Endothelial cell of umbilical vein (primary cell): ENCODE data around the gene CRHR2. TPM values are rescaled to one million over a fixed set of nuclear protein-coding genes. Genes with fewer than 3 reads are reported as not detected.

Source experiments
- BruUV-seq: library from RNA; stranded (reverse); fragments of 400-500 nt; replicated peaks from 2 replicates; lab custom pipeline; 2021; lab: Mats Ljungman, UMichigan
- CTCF ChIA-PET: fragments of 300-600, 350-600 bp; sonication (Branson Sonifier 250); formaldehyde crosslinking; loops from one replicate; lab custom pipeline; 2021; ENCODE audit warnings: antibody characterized with exemption, inconsistent platforms; lab: Charles Lee
- POLR2A ChIA-PET: fragments of 300-600, 350-600 bp; sonication (Branson Sonifier 250); formaldehyde crosslinking; loops from one replicate; lab custom pipeline; 2021; ENCODE audit warnings: antibody characterized with exemption, inconsistent platforms; lab: Charles Lee
- DNase-seq: peaks from one replicate; pipeline ENCODE4 v3.0.0-alpha.2; 2011; ENCODE audit warnings: low read depth, low spot score
- FAIRE-seq: peaks from 2 replicates; lab custom pipeline; 2011; peaks lifted over from hg19 to GRCh38; lab: Jason Lieb, UNC
- H2AFZ ChIP-seq: 2 replicates; pipeline ENCODE4 v1.6.0; 2012; ENCODE audit warnings: low read depth, low read length, control low read depth, inconsistent platforms
- H3K27ac ChIP-seq: 2 replicates; pipeline ENCODE4 v1.5.1; 2011; ENCODE audit warnings: low read depth, mild to moderate bottlenecking, control low read depth, low read length, moderate library complexity; ENCODE audit not compliant: insufficient read depth
- H3K27me3 ChIP-seq, 2 experiments: 2 replicates each; pipeline versions ENCODE4 v1.6.0 to v1.6.1; 2011; ENCODE audit warnings: low read length in 2 of 2, mixed read lengths in 1 of 2; ENCODE audit not compliant: control insufficient read depth in 2 of 2, insufficient read depth in 2 of 2
- H3K36me3 ChIP-seq, 2 experiments: 2 replicates in 1 of 2; 3 replicates in 1 of 2; pipeline ENCODE4 v1.5.1; 2011; ENCODE audit warnings: low read length in 2 of 2, mild to moderate bottlenecking in 1 of 2, moderate library complexity in 1 of 2; ENCODE audit not compliant: control insufficient read depth in 2 of 2, insufficient read depth in 2 of 2; ENCODE audit errors: extremely low read depth in 1 of 2
- H3K4me1 ChIP-seq: 3 replicates; pipeline ENCODE4 v1.5.1; 2011; ENCODE audit warnings: mild to moderate bottlenecking, low read length; ENCODE audit not compliant: control insufficient read depth, insufficient read depth; ENCODE audit errors: extremely low read depth
- H3K4me2 ChIP-seq: 2 replicates; pipeline ENCODE4 v1.6.1; 2011; ENCODE audit warnings: low read length, control low read depth, mixed read lengths; ENCODE audit not compliant: insufficient read depth
- H3K4me3 ChIP-seq, 3 experiments: fragments of 200-600 bp in 1 of 3; sonication (generic), shearing (Covaris generic) in 1 of 3; replicated peaks in 1 of 3; 2 replicates each; pipeline ENCODE4 v1.5.1; 2011 to 2016; ENCODE audit warnings: control low read depth in 3 of 3, low read length in 3 of 3, mild to moderate bottlenecking in 2 of 3, inconsistent platforms in 1 of 3, low read depth in 1 of 3, moderate library complexity in 1 of 3; ENCODE audit not compliant: insufficient read depth in 1 of 3
- H3K79me2 ChIP-seq: 2 replicates; pipeline ENCODE4 v1.6.0; 2012; ENCODE audit warnings: low read length, inconsistent platforms; ENCODE audit not compliant: control insufficient read depth, insufficient read depth
- H3K9ac ChIP-seq: replicated peaks from 2 replicates; pipeline ENCODE3; 2011; ENCODE audit warnings: low read length, control low read depth; ENCODE audit not compliant: insufficient read depth; ENCODE audit errors: extremely low read depth
- H3K9me1 ChIP-seq: replicated peaks from 3 replicates; pipeline ENCODE4 v1.6.0; 2011; ENCODE audit warnings: mild to moderate bottlenecking, low read length; ENCODE audit not compliant: control insufficient read depth, insufficient read depth; ENCODE audit errors: extremely low read depth
- H3K9me3 ChIP-seq: replicated peaks from 2 replicates; pipeline ENCODE4 v1.5.1; 2012; ENCODE audit warnings: low read length, inconsistent platforms; ENCODE audit not compliant: control insufficient read depth, insufficient read depth
- H4K20me1 ChIP-seq: replicated peaks from 2 replicates; pipeline ENCODE3; 2011; ENCODE audit warnings: mild to moderate bottlenecking, low read length; ENCODE audit not compliant: control insufficient read depth, insufficient read depth; ENCODE audit errors: extremely low read depth
- CTCF ChIP-seq, 2 donors: IDR thresholded peaks; 1 replicate in 1 of 2; 2 replicates in 1 of 2; pipeline ENCODE4 v1.5.1; 2011; ENCODE audit warnings: low read length in 2 of 2, mild to moderate bottlenecking in 2 of 2, moderate library complexity in 2 of 2, control low read depth in 1 of 2, inconsistent platforms in 1 of 2, low read depth in 1 of 2; ENCODE audit not compliant: insufficient read depth in 1 of 2; ENCODE audit errors: extremely low read depth in 1 of 2
- EZH2 ChIP-seq: IDR thresholded peaks from 2 replicates; pipeline ENCODE4 v1.6.1; 2012; ENCODE audit warnings: borderline replicate concordance, low read depth, mild to moderate bottlenecking, moderate library complexity, low read length, inconsistent platforms; ENCODE audit not compliant: severe bottlenecking
- FOS ChIP-seq: IDR thresholded peaks from 2 replicates; pipeline ENCODE4 v1.6.1; 2011; ENCODE audit warnings: mild to moderate bottlenecking, low read length, moderate library complexity, borderline replicate concordance; ENCODE audit not compliant: insufficient read depth
- GATA2 ChIP-seq: IDR thresholded peaks from 2 replicates; pipeline ENCODE4 v1.7.0; 2011; ENCODE audit warnings: low read depth, mild to moderate bottlenecking, moderate library complexity, mixed read lengths, low read length; ENCODE audit not compliant: insufficient read length, insufficient read depth
- JUN ChIP-seq: IDR thresholded peaks from 2 replicates; pipeline ENCODE4 v1.6.1; 2011; ENCODE audit warnings: borderline replicate concordance, low read depth; ENCODE audit not compliant: insufficient read length, insufficient read depth
- MAX ChIP-seq: IDR thresholded peaks from 2 replicates; pipeline ENCODE4 v1.6.1; 2011; ENCODE audit not compliant: insufficient read depth, insufficient read length
- MYC ChIP-seq: IDR thresholded peaks from one replicate; pipeline ENCODE4 v1.6.1; 2011; ENCODE audit warnings: mild to moderate bottlenecking, low read depth, low read length
- POLR2A ChIP-seq: IDR thresholded peaks from 2 replicates; pipeline ENCODE4 v1.6.1; 2012; ENCODE audit warnings: low read depth, mild to moderate bottlenecking, control low read depth, low read length
- POLR2AphosphoS5 ChIP-seq: IDR thresholded peaks from 2 replicates; pipeline ENCODE4 v1.6.1; 2012; ENCODE audit warnings: low read depth, mild to moderate bottlenecking, control low read depth, low read length, moderate library complexity; ENCODE audit not compliant: insufficient read depth
- dilution Hi-C: fragments of 300-500 bp; cut with MboI; formaldehyde crosslinking; loops from one replicate; pipeline ENCODE4 v1.15.0; 2019; ENCODE audit warnings: low sequenced_read_pairs; ENCODE audit not compliant: extremely low pct_ligation_motif_present
- intact Hi-C: fragments of 100-400 bp; cut with micrococcal nuclease; formaldehyde crosslinking; loops from one replicate; pipeline ENCODE4 v1.10.0; 2022
- polyA plus RNA-seq, 4 experiments: library from polyadenylated mRNA; depleted of rRNA in 3 of 4; stranded (reverse) in 3 of 4; unstranded in 1 of 4; fragments of >200 nt; gene quantifications; 2 replicates each; pipeline versions ENCODE4 v1.2.1 to v1.2.3, GENCODE V29; 2011 to 2012; ENCODE audit warnings: missing spikeins in 1 of 4
- total RNA-seq: library from RNA; stranded (reverse); gene quantifications from 2 replicates; pipeline ENCODE4 v1.2.3, GENCODE V29; 2021

Gene CRHR2
- total and polyA plus RNA-seq, 2 donors (not counting 3 experiments of a cell fraction or from before 2014, with no cell fraction given), result not detected

- ChIA-PET POLR2A (no interaction called here), CTCF (no interaction called here)
- no peaks in the 10 kb centered on the region for H3K79me2 ChIP-seq
- H3K4me3 ChIP-seq, result no peak overlapping the region
- no peak overlapping the region for H3K9ac ChIP-seq
- dilution Hi-C loops (no loop called here), intact Hi-C loops (no loop called here)
- H3K4me1 ChIP-seq, result no peaks in the 10 kb centered on the region
- DNase-seq, result no peak
- no TSS peak for BruUV-seq
- peaks cover 0 to 3% of the 10 kb centered on the region in 2 experiments for H3K27me3 ChIP-seq
- no peaks in the 10 kb centered on the region for H4K20me1 ChIP-seq
- H3K36me3 ChIP-seq, result no peaks in the 10 kb centered on the region
- H3K9me3 ChIP-seq, result no peaks in the 10 kb centered on the region
- no peaks in the 10 kb centered on the region for H3K9me1 ChIP-seq
- no peak overlapping the region for H2AFZ ChIP-seq
- no peak overlapping the region for H3K27ac ChIP-seq
- H3K4me2 ChIP-seq, result no peak overlapping the region
- TF ChIP-seq POLR2AphosphoS5, result no peak
- TF ChIP-seq JUN, result no peak
- no peak for TF ChIP-seq FOS
- TF ChIP-seq EZH2, result no peak
- TF ChIP-seq CTCF (IDR thresholded peaks at IDR 0.05; ENCODE audit: extremely low read depth in 1 of 2, insufficient read depth in 1 of 2, low read depth in 1 of 2, low read length in 2 of 2), result no peak
- no peak for TF ChIP-seq MAX
- no peak for TF ChIP-seq MYC
- no peak for TF ChIP-seq GATA2
- no peak for TF ChIP-seq POLR2A
- no peak for FAIRE-seq
These were observed 24.7 kb upstream of the CRHR2 start for GRCh38 chr7:30706908-30707307.
